ENCODE measurements around the gene U2SURP.
A peak's percentile ranks its signal among the peaks of the same experiment; 100 is the strongest.
"Not testable (repeated sequence)": the region's sequence is repeated elsewhere in the genome, so short reads cannot be mapped to it uniquely, and the experiment has no call there.

U2SURP gene

GRCh38 chr3:142976621-142977398 is 24.6 kb upstream of the U2SURP start:
- no peak for DNase-seq (ENCODE audit: low read depth)

GRCh38 chr3:142977399-142977728 is 24.0 kb upstream of the U2SURP start:
- DNase-seq (ENCODE audit: low read depth) = no peak

DNA sequence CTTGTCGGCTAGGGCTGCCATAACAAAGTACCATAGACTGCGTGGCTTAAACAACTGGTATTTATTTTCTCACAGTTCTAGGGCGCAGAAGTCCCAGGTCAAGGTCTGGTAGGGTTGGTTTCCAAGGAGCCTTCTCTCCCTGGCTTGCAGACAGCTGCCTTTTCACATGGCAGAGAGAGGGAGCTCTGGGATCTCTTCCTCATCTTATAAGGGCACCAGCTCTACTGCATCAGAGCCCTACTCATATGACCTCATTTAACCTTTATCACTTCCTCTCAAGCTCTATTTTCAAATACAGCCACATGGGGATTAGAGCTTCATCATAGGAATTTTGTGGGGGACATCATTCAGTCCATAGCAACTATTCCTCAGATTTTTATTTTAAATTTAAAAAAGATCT is 20.3 kb upstream of the U2SURP start:
- DNase-seq (ENCODE audit: low read depth) = no peak

DNA sequence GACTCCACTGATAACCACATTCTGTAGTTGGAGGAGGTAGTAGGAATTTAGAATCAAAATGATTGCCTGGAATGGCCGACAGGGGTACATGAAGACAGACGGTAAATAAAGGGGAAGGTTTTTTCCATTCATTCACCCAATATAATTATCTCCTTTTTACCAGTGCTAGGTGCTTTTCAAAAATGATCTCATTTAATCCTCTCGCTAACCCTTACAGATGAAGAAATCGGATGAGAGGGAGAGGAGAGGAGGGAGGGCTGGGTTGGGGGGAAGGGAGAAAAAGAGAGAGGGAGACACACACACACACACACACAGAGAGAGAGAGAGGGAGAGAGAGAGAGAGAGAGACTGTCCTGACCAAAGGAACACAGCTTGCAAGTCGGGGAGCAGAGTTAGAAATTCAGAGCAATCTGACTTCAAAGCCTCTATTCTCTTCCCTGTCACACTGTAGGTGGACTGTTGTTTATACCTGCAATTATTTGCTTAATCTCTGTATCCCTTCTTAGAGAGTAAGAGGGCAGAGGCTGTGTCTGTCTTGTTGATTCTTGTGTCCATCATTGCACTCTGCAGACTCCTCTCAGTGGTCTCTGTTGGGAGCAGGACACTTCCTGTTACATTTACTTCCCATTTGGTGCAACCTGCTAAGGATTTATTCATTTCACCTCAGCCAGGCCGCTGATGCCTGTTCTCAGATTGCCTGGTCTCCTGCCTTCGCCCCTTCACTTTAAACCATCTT is 19.2 kb upstream of the U2SURP start:
- DNase-seq (ENCODE audit: low read depth) = no peak

- DNase-seq (ENCODE audit: low read depth) = no peak
These were observed 18.1 kb upstream of the U2SURP start for GRCh38 chr3:142983318-142983717.

DNA sequence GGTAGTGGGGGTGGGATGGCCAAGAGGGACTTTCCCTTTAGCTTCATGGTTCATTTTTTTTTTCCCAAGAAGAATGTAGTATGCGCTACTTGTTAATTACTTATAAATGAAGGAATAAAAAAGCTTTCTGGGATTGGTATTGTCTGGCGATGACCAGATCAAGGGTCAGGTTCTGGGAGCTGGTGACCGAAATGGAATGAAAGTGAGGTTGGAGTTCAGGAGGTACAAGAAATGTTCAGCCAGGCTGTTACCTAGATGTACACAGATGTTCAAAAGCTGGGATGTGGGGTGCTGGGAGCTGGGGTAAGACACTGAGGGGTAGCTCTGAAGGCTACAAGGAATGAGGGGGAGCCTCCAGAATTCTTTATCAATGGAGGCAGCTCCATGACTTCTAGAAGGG is 17.1 kb upstream of the U2SURP start:
- no peak for DNase-seq (ENCODE audit: low read depth)

DNA sequence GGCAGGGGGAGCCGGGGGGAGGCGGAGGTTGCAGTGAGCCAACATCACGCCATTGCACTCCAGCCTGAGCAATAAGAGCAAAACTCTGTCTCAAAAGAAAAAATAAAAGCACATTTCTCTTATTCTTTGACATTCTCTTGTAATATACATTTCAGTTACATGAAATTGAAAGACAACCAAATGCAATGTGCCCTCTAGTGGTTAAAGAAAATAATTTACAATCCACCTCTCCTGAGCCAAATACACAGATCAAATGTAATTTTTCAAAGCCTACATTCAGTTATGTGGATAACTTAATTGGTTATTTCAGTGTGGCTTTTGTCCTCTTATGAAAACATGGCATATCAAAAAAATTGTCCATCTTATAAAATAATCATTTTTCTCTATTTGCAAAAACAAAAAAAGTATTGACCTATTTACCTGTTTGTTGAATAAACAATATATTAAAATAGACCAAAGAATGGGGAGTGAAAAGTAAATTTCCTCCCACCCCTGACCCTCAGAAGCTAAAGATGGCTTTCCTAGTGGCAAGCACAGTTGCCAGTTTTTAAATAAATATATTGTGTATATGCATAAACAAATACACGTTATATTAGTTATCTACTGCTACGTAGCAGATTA is 14.2 kb upstream of the U2SURP start:
- no peak for DNase-seq (ENCODE audit: low read depth)

GRCh38 chr3:142987707-142988106 is 13.7 kb upstream of the U2SURP start:
- no peak for DNase-seq (ENCODE audit: low read depth)

DNA sequence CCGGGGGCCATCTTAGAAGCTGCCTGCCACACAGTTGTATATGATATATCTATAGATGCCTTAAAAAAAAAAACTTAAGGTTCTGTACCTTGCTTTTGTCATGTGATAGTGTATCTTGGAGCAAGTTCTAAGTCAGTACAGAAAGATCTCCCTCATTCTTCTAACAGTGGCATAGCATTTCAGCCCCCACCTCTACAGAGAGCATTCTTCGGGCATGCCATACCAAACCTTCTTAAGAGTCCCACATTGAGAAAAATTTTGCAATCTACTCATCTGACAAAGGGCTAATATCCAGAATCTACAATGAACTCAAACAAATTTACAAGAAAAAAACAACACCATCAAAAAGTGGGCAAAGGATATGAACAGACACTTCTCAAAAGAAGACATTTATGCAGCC is 13.1 kb upstream of the U2SURP start:
- not testable (repeated sequence) for DNase-seq (ENCODE audit: low read depth)

DNA sequence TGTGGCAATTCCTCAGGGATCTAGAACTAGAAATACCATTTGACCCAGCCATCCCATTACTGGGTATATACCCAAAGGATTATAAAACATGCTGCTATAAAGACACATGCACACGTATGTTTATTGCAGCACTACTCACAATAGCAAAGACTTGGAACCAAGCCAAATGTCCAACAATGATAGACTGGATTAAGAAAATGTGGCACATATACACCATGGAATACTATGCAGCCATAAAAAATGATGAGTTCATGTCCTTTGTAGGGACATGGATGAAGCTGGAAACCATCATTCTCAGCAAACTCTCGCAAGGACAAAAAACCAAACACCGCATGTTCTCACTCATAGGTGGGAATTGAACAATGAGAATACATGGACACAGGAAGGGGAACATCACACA is 12.5 kb upstream of the U2SURP start:
- DNase-seq (ENCODE audit: low read depth) = not testable (repeated sequence)

DNA sequence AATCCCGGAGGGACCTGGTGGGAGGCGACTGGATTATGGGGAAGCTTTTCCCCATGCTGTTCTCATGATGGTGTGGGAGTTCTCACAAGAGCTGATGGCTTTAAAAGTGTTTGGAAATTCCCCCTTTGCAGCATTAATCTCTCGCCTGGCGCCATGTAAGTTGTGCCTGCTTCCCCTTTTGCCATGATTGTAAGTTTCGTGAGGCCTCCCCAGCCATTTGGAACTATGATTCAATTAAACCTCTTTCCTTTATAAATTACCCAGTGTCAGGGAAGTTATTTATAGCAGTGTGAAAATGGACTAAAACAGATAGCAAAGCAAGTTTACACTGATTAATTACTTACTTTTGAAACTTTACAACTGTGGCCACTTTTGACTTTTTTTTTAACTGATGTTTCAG is 10.6 kb upstream of the U2SURP start:
- no peak for DNase-seq (ENCODE audit: low read depth)

DNA sequence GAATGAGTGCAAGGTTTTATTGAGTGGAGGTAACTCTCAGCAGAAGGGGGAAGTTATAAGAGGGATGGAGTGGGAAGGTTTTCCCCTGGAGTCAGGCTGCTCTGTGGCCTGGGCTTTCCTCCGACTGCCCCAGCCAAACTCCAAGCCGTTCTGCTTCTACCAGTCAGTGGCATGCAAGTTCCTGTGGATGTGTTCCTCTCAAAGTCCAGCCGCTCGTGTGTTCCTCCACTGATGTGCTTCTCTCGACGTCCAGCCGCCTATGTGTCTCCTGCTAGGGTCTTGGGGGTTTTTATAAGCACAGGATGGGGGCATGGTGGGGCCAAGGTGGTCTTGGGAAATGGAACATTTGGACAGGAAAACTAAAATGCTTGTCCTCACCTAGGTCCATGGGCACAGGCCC is 9.0 kb upstream of the U2SURP start:
- no peak for DNase-seq (ENCODE audit: low read depth)

GRCh38 chr3:142993958-142994442 is 7.4 kb upstream of the U2SURP start:
- peak; percentile 35 for DNase-seq (ENCODE audit: low read depth)

DNA sequence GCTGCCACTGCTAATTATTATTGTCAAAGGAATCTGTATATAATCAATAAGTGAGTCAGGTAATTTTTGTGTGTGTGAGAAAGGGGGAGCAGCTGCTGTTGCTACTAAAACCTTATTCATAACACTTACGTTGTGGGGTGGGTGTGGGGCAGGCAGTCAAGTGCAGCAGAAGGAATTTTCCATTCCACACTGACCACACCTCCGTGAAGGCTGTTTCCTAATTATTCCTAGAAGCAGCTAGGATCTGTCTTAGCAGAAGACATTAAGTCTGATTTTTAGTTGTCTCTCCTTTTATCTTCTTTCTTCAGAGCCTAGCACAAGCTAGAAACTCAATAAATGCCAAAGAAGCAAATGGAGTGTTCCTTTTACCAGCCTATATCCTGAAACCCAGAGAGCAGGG is 4.0 kb upstream of the U2SURP start:
- no peak for DNase-seq (ENCODE audit: low read depth)

DNA sequence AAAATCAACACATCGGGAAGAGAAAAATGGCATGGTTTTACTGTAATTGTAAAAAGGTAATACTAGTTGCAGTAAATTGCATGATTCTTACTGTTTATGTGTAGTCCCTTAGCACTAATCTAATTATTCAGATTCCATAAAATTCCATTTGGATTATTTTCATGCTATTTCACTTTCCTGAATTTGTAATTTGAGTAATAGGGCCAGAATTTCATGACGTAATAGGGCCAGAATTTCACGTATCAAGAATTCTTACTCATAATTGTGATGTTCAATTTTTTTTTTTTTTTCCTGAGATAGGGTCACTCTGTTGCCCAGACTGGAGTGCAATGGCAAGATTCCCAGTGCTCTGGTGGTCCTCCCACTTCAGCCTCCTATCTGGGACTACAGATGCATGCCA is 2.9 kb upstream of the U2SURP start:
- no peak for DNase-seq (ENCODE audit: low read depth)

GRCh38 chr3:142999881-143000280 is 1.5 kb upstream of the U2SURP start:
- no peak for DNase-seq (ENCODE audit: low read depth)

GRCh38 chr3:143000528-143000927 is 842 bp upstream of the U2SURP start:
- DNase-seq (ENCODE audit: low read depth) = no peak

GRCh38 chr3:143001034-143001368 is 369 bp upstream of the U2SURP start:
- DNase-seq (ENCODE audit: low read depth) = no peak

DNA sequence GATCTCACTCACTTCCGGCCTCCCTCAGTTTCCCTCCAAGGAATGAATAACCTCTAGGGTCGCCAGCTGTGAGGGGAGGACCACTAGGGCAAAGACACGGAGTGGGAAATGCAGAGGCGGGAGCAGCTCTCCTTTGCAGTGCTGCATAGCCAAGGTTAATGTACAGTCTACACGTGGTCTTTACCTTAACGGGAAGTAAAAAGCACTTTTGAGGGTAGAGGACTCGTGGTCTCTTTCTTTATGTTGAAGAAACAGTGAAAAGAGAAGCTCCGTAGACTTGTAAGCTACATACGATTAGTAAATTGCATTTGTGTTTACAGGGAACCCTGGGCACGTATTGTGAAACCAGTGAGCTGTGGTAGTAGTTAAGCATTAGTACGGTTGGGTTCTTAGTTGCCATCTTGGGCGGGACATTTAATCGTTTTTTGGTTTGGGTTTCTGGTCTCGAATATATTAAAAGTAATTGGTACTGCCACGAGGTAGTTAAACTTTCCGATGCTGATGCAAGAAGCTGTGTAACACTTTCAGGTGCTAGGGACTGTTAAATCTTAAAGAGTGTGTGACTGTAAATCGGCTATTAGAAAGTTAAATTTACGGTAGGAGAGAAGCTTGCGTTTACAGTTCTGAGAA is 828 bp downstream of the U2SURP start:
- DNase-seq (ENCODE audit: low read depth) = no peak

GRCh38 chr3:143002727-143003126 is 1.4 kb downstream of the U2SURP start:
- no peak for DNase-seq (ENCODE audit: low read depth)

DNA sequence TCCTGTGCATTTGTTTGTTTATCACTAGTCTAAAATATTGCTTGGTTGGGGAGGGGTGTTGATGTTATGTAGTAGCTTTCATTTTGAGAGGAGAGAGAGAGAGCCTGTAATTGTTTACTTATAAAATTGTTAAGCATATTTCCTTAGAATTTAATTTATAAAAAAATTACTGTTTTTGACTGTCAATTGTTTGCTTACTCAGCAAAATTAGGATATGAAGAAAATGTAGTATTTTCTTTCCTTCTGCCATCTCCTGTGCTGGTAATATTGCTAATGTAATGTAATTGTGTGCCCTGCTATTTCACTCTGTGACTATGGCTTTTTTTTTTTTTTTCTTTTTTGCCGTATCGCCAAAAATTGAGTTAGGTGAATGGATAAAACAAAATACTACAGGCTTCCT is 3.5 kb downstream of the U2SURP start:
- no peak for DNase-seq (ENCODE audit: low read depth)

DNA sequence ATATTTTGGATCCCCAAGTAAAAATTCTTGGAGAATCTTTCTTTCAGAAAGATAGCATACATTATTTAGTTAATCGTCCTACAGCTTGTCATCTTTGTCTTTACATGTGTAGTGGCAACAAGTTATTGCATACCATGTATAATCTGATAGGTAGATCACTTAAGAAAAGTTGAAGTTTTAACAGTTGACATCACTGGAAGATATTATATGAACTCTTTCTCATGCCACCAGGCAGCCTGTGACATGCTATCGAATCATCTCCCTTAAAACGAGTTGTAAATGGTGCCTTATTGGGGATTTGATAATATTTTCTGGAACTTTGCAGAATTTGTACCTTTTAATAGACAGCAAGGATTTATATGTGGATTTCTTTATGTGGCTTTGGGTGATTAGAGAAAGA is 8.7 kb downstream of the U2SURP start:
- DNase-seq (ENCODE audit: low read depth) = no peak

- DNase-seq (ENCODE audit: low read depth) = no peak
These were observed 10.3 kb downstream of the U2SURP start for GRCh38 chr3:143011705-143012104.
